OCI-LY7 (cell line): ENCODE data around the gene MUC5B.

ENCODE experiments used
- CTCF ChIP-seq: fragments of 200-600 bp; sonication (generic); conservative IDR thresholded peaks from 2 replicates; pipeline ENCODE4 v1.5.1; 2014; ENCODE audit warnings: mild to moderate bottlenecking, antibody characterized with exemption, low read length, moderate library complexity, mixed read lengths
- EZH2phosphoT487 ChIP-seq: fragments of 200-600 bp; sonication (generic); IDR thresholded peaks from 2 replicates; pipeline ENCODE4 v1.6.1; 2018; ENCODE audit warnings: low read depth, borderline replicate concordance, mild to moderate bottlenecking, mixed run types, antibody characterized with exemption, low read length, moderate library complexity, mixed read lengths

- TF ChIP-seq CTCF (no peak), EZH2phosphoT487 (no peak)
Measured at GRCh38 chr11:1232883-1233321, 10.0 kb downstream of the MUC5B start.
